Brain microvascular endothelial cell (primary cell): ENCODE measurements around the gene NPC1.

Source experiments
- DNase-seq: peaks from one replicate; pipeline ENCODE4 v3.0.0-alpha.2; 2020
- H3K27ac ChIP-seq: fragments of 250-450 bp; sonication (Bioruptor Pico); 2 replicates; pipeline ENCODE4 v1.5.1; 2020; ENCODE audit warnings: mild to moderate bottlenecking, moderate library complexity
- H3K27me3 ChIP-seq: fragments of 250-450 bp; sonication (Bioruptor Pico); replicated peaks from 2 replicates; pipeline ENCODE4 v1.5.1; 2020; ENCODE audit warnings: mild to moderate bottlenecking
- H3K36me3 ChIP-seq: fragments of 250-450 bp; sonication (Bioruptor Pico); replicated peaks from 2 replicates; pipeline ENCODE4 v1.5.1; 2020; ENCODE audit warnings: mild to moderate bottlenecking
- H3K4me3 ChIP-seq: 2 replicates; pipeline ENCODE4 v1.5.1; 2011; ENCODE audit warnings: low read depth, mild to moderate bottlenecking, control low read depth, low read length, moderate library complexity
- in situ Hi-C: cut with HindIII; loops from 2 replicates; pipeline ENCODE4 v1.10.0; 2017; ENCODE audit warnings: low sequenced_read_pairs, low pct_ligation_motif_present
- TF ChIP-seq, protein P1 (sequence below): IDR thresholded peaks from 2 replicates; pipeline ENCODE4 v1.5.1; 2011; ENCODE audit warnings: low read depth, mild to moderate bottlenecking, moderate library complexity, low read length, control low read depth, inconsistent platforms; ENCODE audit errors: missing control alignments

Gene NPC1

GRCh38 chr18:23585007-23585871 lies 1.1 kb downstream of the NPC1 start:
- H3K4me3 ChIP-seq: peak overlapping the region; percentile 85
- peak overlapping the region; percentile 96 for H3K27ac ChIP-seq
- no peak for DNase-seq
- TF ChIP-seq, protein P1, sequence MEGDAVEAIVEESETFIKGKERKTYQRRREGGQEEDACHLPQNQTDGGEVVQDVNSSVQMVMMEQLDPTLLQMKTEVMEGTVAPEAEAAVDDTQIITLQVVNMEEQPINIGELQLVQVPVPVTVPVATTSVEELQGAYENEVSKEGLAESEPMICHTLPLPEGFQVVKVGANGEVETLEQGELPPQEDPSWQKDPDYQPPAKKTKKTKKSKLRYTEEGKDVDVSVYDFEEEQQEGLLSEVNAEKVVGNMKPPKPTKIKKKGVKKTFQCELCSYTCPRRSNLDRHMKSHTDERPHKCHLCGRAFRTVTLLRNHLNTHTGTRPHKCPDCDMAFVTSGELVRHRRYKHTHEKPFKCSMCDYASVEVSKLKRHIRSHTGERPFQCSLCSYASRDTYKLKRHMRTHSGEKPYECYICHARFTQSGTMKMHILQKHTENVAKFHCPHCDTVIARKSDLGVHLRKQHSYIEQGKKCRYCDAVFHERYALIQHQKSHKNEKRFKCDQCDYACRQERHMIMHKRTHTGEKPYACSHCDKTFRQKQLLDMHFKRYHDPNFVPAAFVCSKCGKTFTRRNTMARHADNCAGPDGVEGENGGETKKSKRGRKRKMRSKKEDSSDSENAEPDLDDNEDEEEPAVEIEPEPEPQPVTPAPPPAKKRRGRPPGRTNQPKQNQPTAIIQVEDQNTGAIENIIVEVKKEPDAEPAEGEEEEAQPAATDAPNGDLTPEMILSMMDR: no peak
- H3K36me3 ChIP-seq: no peaks in the 10 kb centered on the region
- in situ Hi-C loops: no loop called here
- H3K27me3 ChIP-seq: no peaks in the 10 kb centered on the region

GRCh38 chr18:23584019-23584983 lies 2.0 kb downstream of the NPC1 start:
- in situ Hi-C loops: no loop called here
- H3K27me3 ChIP-seq: no peaks in the 10 kb centered on the region
- H3K4me3 ChIP-seq: peak overlapping the region; percentile 85
- TF ChIP-seq, protein P1: no peak
- DNase-seq: no peak
- no peaks in the 10 kb centered on the region for H3K36me3 ChIP-seq
- no peak overlapping the region for H3K27ac ChIP-seq

- H3K27me3 ChIP-seq: no peaks in the 10 kb centered on the region
- peak overlapping the region; percentile 10 for H3K4me3 ChIP-seq
- H3K36me3 ChIP-seq: no peaks in the 10 kb centered on the region
- TF ChIP-seq, protein P1: no peak
- H3K27ac ChIP-seq: no peak overlapping the region
- no peak for DNase-seq
- in situ Hi-C loops: no loop called here
Measured at GRCh38 chr18:23583071-23583865, 3.0 kb downstream of the NPC1 start.

DNA sequence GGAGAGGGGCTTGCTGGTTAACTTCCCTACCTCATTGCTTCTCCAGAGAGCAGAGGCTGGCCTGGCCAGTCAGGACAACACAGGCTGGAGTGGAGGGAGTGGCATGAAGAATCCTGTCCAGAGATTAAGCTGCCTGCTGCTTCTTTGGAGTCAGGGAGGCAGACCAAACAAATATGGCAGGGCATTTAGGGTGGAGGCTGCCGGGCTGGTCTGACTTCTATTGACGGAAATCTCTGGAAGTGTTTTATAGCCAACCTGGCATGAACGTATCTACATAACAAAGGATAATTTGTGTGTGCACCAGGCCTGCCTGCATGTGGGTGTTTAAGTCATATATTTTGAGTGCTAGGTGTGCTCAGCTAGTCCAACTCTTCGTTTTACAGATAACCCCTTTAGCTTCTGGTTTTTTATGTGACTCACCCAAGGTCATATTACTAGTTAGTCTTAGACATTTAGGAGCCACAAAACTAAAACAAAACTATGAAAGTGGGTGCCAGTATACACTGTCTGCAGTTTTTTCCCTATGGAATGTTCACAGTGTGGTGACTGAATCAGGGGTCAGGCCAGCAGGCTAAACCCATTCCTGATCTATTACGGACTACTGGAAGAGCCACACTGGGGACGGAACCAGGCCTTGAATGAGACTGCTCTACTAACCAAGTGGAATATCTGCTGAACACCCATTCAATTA lies 5.5 kb downstream of the NPC1 start:
- no peak overlapping the region for H3K4me3 ChIP-seq
- no peaks in the 10 kb centered on the region for H3K27me3 ChIP-seq
- in situ Hi-C loops: no loop called here
- peaks cover 2% of the 10 kb centered on the region for H3K36me3 ChIP-seq
- DNase-seq: peak; percentile 69
- H3K27ac ChIP-seq: peak overlapping the region; percentile 33
- TF ChIP-seq, protein P1: no peak
